IMR-90 (cell line): Measurements from ENCODE around the gene SPATA3. TPM values are rescaled to one million over a fixed set of nuclear protein-coding genes. Genes with fewer than 3 reads are reported as not detected.

ENCODE experiments used
- ATAC-seq: fragments of 200-7000 bp; cut with Tn5 transposase; 2 replicates; pipeline ENCODE4 v1.9.1; 2020; ENCODE audit warnings: low read depth, mild to moderate bottlenecking, moderate library complexity
- BruUV-seq: library from RNA; stranded (reverse); fragments of 400-500 nt; replicated peaks from 2 replicates; lab custom pipeline; 2021; lab: Mats Ljungman, UMichigan
- CTCF ChIA-PET: fragments of 300-600 bp; formaldehyde crosslinking; extraction: SDS; loops from one replicate; lab custom pipeline; 2021; ENCODE audit warnings: antibody characterized with exemption; lab: Yijun Ruan, JAX
- POLR2A ChIA-PET: fragments of 300-600 bp; sonication (Branson Sonifier 250); formaldehyde crosslinking; loops from one replicate; lab custom pipeline; 2022; ENCODE audit warnings: antibody characterized with exemption; ENCODE audit not compliant: unreplicated experiment; lab: Charles Lee
- DNase-seq: peaks from one replicate; pipeline ENCODE4 v3.0.0; 2013
- H2AFZ ChIP-seq: replicated peaks from 2 replicates; pipeline ENCODE3; 2013; ENCODE audit warnings: low read length, mild to moderate bottlenecking; ENCODE audit not compliant: poor library complexity
- H2AK5ac ChIP-seq: 2 replicates; pipeline ENCODE4 v1.6.1; 2013; ENCODE audit warnings: low read depth, low read length, inconsistent platforms
- H2AK9ac ChIP-seq: replicated peaks from 2 replicates; pipeline ENCODE3; 2013; ENCODE audit warnings: mild to moderate bottlenecking, low read depth, low read length, moderate library complexity; ENCODE audit not compliant: poor library complexity
- H2BK120ac ChIP-seq: 2 replicates; pipeline ENCODE4 v1.6.1; 2013; ENCODE audit warnings: low read depth, low read length, inconsistent platforms
- H2BK15ac ChIP-seq: 3 replicates; pipeline ENCODE4 v1.6.1; 2013; ENCODE audit warnings: low read depth, low read length, inconsistent platforms
- H2BK20ac ChIP-seq: 2 replicates; pipeline ENCODE4 v1.6.1; 2013; ENCODE audit warnings: low read depth, mild to moderate bottlenecking, inconsistent platforms, low read length, moderate library complexity
- H2BK5ac ChIP-seq: 2 replicates; pipeline ENCODE4 v1.6.1; 2013; ENCODE audit warnings: mild to moderate bottlenecking, low read depth, low read length, inconsistent platforms; ENCODE audit not compliant: poor library complexity, severe bottlenecking
- H3K14ac ChIP-seq: replicated peaks from 2 replicates; pipeline ENCODE4 v1.6.1; 2013; ENCODE audit warnings: low read depth, low read length, inconsistent platforms
- H3K18ac ChIP-seq: 2 replicates; pipeline ENCODE4 v1.6.1; 2013; ENCODE audit warnings: low read depth, low read length, control low read depth
- H3K23ac ChIP-seq: 2 replicates; pipeline ENCODE4 v1.6.1; 2013; ENCODE audit warnings: low read depth, low read length, inconsistent platforms
- H3K27ac ChIP-seq: 2 replicates; pipeline ENCODE4 v1.5.1; 2013; ENCODE audit warnings: mild to moderate bottlenecking, control low read depth, low read length; ENCODE audit not compliant: insufficient read depth
- H3K27me3 ChIP-seq: 2 replicates; pipeline ENCODE4 v1.6.1; 2013; ENCODE audit warnings: low read length; ENCODE audit not compliant: control insufficient read depth, insufficient read depth
- H3K36me3 ChIP-seq: 2 replicates; pipeline ENCODE4 v1.6.1; 2013; ENCODE audit warnings: low read length, mixed read lengths; ENCODE audit not compliant: control insufficient read depth, insufficient read depth
- H3K4ac ChIP-seq: 2 replicates; pipeline ENCODE4 v1.6.1; 2013; ENCODE audit warnings: low read depth, low read length, inconsistent platforms
- H3K4me1 ChIP-seq: 2 replicates; pipeline ENCODE4 v1.6.1; 2013; ENCODE audit warnings: low read length, mixed read lengths; ENCODE audit not compliant: control insufficient read depth, insufficient read depth
- H3K4me2 ChIP-seq: 2 replicates; pipeline ENCODE4 v1.6.1; 2013; ENCODE audit warnings: low read depth, mild to moderate bottlenecking, control low read depth, low read length, moderate library complexity
- H3K4me3 ChIP-seq: 2 replicates; pipeline ENCODE4 v1.5.1; 2013; ENCODE audit warnings: low read depth, mild to moderate bottlenecking, control low read depth, low read length, moderate library complexity; ENCODE audit not compliant: insufficient read depth
- H3K56ac ChIP-seq: 2 replicates; pipeline ENCODE4 v1.6.1; 2013; ENCODE audit warnings: low read length, inconsistent platforms; ENCODE audit not compliant: insufficient read depth; ENCODE audit errors: extremely low read depth
- H3K79me1 ChIP-seq, 2 experiments: 2 replicates each; pipeline ENCODE4 v1.6.1; 2013; ENCODE audit warnings: low read length in 2 of 2, inconsistent platforms in 1 of 2, low read depth in 1 of 2
- H3K9ac ChIP-seq: 2 replicates; pipeline ENCODE4 v1.6.1; 2013; ENCODE audit warnings: low read depth, low read length, control low read depth
- H3K9me1 ChIP-seq: 2 replicates; pipeline ENCODE4 v1.6.1; 2013; ENCODE audit warnings: low read length, inconsistent platforms; ENCODE audit not compliant: insufficient read depth
- H3K9me3 ChIP-seq: 2 replicates; pipeline ENCODE4 v1.6.1; 2013; ENCODE audit warnings: low read length; ENCODE audit not compliant: control insufficient read depth, insufficient read depth
- H4K20me1 ChIP-seq: 2 replicates; pipeline ENCODE4 v1.6.1; 2013; ENCODE audit warnings: low read length, inconsistent platforms; ENCODE audit not compliant: insufficient read depth
- H4K5ac ChIP-seq: 2 replicates; pipeline ENCODE4 v1.6.1; 2013; ENCODE audit warnings: mild to moderate bottlenecking, low read depth, low read length, control low read depth
- H4K8ac ChIP-seq, 2 experiments: 2 replicates each; pipeline ENCODE4 v1.6.1; 2013; ENCODE audit warnings: low read depth in 2 of 2, low read length in 2 of 2, control low read depth in 1 of 2, inconsistent platforms in 1 of 2
- H4K91ac ChIP-seq: 2 replicates; pipeline ENCODE4 v1.6.1; 2013; ENCODE audit warnings: low read depth, low read length, inconsistent platforms; ENCODE audit not compliant: insufficient read depth
- CHD1 ChIP-seq: IDR thresholded peaks from 2 replicates; pipeline ENCODE4 v1.6.1; 2012; ENCODE audit warnings: low read depth, low read length, improper control_type of control experiment
- CTCF ChIP-seq: conservative IDR thresholded peaks from 2 replicates; pipeline ENCODE4 v1.5.1; 2012; ENCODE audit warnings: mild to moderate bottlenecking, low read depth, low read length, improper control_type of control experiment
- WGBS, 2 experiments: methylation state at CpG; one replicate each; pipeline versions ENCODE4 v1.1.5 to v1.1.7; 2013; ENCODE audit warnings: missing lambda C conversion rate in 2 of 2; ENCODE audit not compliant: insufficient read length in 1 of 2; ENCODE audit errors: extremely low coverage in 2 of 2; 5-methylcytosine and 5-hydroxymethylcytosine counted together
- dilution Hi-C: fragments of 300-500 bp; cut with HindIII; formaldehyde crosslinking; loops from one replicate; pipeline ENCODE4 v1.14.3; 2018; ENCODE audit warnings: low sequenced_read_pairs; ENCODE audit not compliant: unreplicated experiment
- in situ Hi-C: fragments of 300-500 bp; cut with MboI; formaldehyde crosslinking; loops from 3 replicates; pipeline ENCODE4 v1.14.3; 2019; ENCODE audit warnings: low sequenced_read_pairs, inconsistent platforms, mixed read lengths
- intact Hi-C: fragments of 100-400 bp; cut with micrococcal nuclease; formaldehyde crosslinking; loops from 2 replicates; pipeline ENCODE4 v1.10.0; 2022
- polyA plus RNA-seq, 3 experiments: library from polyadenylated mRNA; depleted of rRNA; stranded (reverse); fragments of >200 nt; gene quantifications; 2 replicates each; pipeline ENCODE4 v1.2.3, GENCODE V29; 2012; ENCODE audit warnings: low replicate concordance in 1 of 3
- total RNA-seq: library from RNA; depleted of rRNA; stranded (reverse); fragments of >200 nt; gene quantifications from 2 replicates; pipeline ENCODE4 v1.2.3, GENCODE V29; 2012

Gene SPATA3
- total and polyA plus RNA-seq, 2 of the 4 experiments (the other 2 are of a cell fraction), result not detected

- no CpG with 5 or more reads among the region's 1 CpG for WGBS, 2 experiments
- Histone ChIP-seq H3K36me3 (no peaks in the 10 kb centered on the region), H2BK5ac (no peak overlapping the region), H2AFZ (no peak overlapping the region), H2BK20ac (no peak overlapping the region), H3K23ac (no peak overlapping the region), H3K9me1 (no peaks in the 10 kb centered on the region), H3K27ac (no peak overlapping the region), H2BK120ac (no peak overlapping the region), H3K18ac (no peak overlapping the region), H2AK9ac (no peak overlapping the region), H4K91ac (no peak overlapping the region), H3K4ac (no peak overlapping the region), H3K79me1 (no peaks in the 10 kb centered on the region), H4K5ac (no peak overlapping the region), H4K8ac (no peak overlapping the region), H3K4me1 (no peaks in the 10 kb centered on the region), H3K27me3 (peaks cover 23% of the 10 kb centered on the region), H3K9ac (no peak overlapping the region), H2BK15ac (no peak overlapping the region), H3K56ac (no peak overlapping the region), H2AK5ac (no peak overlapping the region), H4K20me1 (no peaks in the 10 kb centered on the region), H3K9me3 (no peaks in the 10 kb centered on the region), H3K4me2 (no peak overlapping the region), H3K14ac (no peak overlapping the region), H3K4me3 (no peak overlapping the region)
- dilution Hi-C loops, result no loop called here
- DNase-seq (no peak), ATAC-seq (no peak)
- in situ Hi-C loops, result no loop called here
- TF ChIP-seq CHD1 (no peak), CTCF (no peak)
- intact Hi-C loops, result no loop called here
- POLR2A ChIA-PET, result no interaction called here
- CTCF ChIA-PET, result no interaction called here
- no TSS peak for BruUV-seq
Measured at GRCh38 chr2:230960026-230960425, 35.9 kb upstream of the SPATA3 start.
